Panc1 (cell line): ENCODE results near the gene MUC5B.

Experiments used
- POLR2AphosphoS5 ChIP-seq: IDR thresholded peaks from 2 replicates; pipeline ENCODE4 v1.6.1; 2012; ENCODE audit warnings: mild to moderate bottlenecking, low read depth, low read length, moderate library complexity
- TF ChIP-seq, protein P1 (sequence below): fragments of 450-650 bp; IDR thresholded peaks from 2 replicates; pipeline ENCODE4 v1.5.1; 2017; ENCODE audit warnings: mild to moderate bottlenecking

DNA sequence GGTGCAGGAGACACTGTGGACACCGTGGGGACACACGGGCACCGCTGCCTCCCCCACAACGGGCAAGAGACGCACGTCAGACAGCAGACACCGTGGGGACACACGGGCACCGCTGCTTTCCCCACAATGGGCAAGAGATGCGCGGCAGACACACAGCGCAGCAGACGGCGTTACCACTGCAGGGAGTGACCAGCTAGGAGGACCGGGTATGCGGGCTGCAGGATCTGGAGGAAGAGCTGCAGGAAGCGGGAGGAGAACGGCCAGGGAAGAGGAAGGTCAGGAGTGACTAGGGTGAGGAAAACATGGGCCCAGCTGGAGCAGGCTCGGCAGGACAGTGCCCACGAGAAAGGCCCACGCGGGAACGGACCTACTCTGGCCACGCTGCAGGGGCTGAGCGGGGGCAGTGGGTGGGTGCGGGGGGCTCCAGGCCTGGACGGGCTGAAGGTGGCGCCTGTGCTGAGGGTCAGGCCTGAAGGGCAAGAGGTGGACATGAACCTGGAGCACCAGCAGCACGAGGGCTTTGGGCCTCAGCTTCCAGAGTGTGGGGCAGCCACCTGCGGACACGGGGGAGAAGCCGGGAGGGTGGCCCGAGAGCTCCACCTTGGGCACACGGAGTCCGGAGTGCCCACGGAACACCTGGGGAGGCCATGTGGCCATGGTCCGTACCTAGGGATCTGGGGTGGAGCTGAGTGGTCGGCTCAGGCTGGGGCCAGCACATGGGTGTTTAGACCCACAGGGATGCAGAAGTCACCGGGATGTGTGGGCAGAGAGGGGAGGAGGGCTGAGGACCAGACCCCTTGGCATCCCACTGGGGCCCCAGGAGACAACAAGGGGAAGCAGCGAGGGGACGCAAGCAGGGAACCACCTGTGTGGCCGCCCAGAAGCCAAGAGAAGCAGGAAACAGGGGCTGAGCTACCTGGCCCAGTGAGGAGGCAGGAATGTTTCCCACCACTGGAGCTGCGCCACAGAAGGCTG lies 70.1 kb downstream of the MUC5B start:
- TF ChIP-seq, protein P1, sequence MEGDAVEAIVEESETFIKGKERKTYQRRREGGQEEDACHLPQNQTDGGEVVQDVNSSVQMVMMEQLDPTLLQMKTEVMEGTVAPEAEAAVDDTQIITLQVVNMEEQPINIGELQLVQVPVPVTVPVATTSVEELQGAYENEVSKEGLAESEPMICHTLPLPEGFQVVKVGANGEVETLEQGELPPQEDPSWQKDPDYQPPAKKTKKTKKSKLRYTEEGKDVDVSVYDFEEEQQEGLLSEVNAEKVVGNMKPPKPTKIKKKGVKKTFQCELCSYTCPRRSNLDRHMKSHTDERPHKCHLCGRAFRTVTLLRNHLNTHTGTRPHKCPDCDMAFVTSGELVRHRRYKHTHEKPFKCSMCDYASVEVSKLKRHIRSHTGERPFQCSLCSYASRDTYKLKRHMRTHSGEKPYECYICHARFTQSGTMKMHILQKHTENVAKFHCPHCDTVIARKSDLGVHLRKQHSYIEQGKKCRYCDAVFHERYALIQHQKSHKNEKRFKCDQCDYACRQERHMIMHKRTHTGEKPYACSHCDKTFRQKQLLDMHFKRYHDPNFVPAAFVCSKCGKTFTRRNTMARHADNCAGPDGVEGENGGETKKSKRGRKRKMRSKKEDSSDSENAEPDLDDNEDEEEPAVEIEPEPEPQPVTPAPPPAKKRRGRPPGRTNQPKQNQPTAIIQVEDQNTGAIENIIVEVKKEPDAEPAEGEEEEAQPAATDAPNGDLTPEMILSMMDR = no peak
- no peak for TF ChIP-seq POLR2AphosphoS5
